CD4-positive, alpha-beta memory T cell (primary cell): ENCODE results near the gene RBMS3. TPM values are rescaled to one million over a fixed set of nuclear protein-coding genes. Genes with fewer than 3 reads are reported as not detected.

Experiments used
- CTCF ChIA-PET: fragments of 350-600 bp; sonication (Branson Sonifier 250); formaldehyde crosslinking; loops from one replicate; lab custom pipeline; 2021; ENCODE audit warnings: inconsistent platforms; ENCODE audit not compliant: partially characterized antibody; lab: Charles Lee
- POLR2A ChIA-PET: fragments of 350-600 bp; sonication (Branson Sonifier 250); formaldehyde crosslinking; loops from one replicate; lab custom pipeline; 2021; ENCODE audit not compliant: partially characterized antibody; lab: Charles Lee
- DNase-seq, 5 donors: peaks; one replicate each; pipeline versions ENCODE4 v3.0.0 to v3.0.0-alpha.2; 2020 to 2022; ENCODE audit warnings: mixed read lengths in 1 of 5
- H3K27ac ChIP-seq: one replicate; pipeline ENCODE4 v1.7.0; 2013; ENCODE audit warnings: low read depth, low read length
- H3K27me3 ChIP-seq: 2 replicates; pipeline ENCODE4 v1.7.0; 2013; ENCODE audit warnings: mild to moderate bottlenecking, low read length, moderate library complexity; ENCODE audit not compliant: insufficient read depth
- H3K36me3 ChIP-seq: 2 replicates; pipeline ENCODE4 v1.7.0; 2013; ENCODE audit warnings: mild to moderate bottlenecking, low read length, moderate library complexity; ENCODE audit not compliant: insufficient read depth
- H3K4me1 ChIP-seq: 2 replicates; pipeline ENCODE4 v1.7.0; 2013; ENCODE audit warnings: mild to moderate bottlenecking, low read length, moderate library complexity; ENCODE audit not compliant: insufficient read depth
- H3K4me3 ChIP-seq, 2 donors: one replicate each; pipeline ENCODE4 v1.7.0; 2013; ENCODE audit warnings: low read length in 2 of 2, mild to moderate bottlenecking in 1 of 2
- H3K9me3 ChIP-seq, 2 donors: one replicate each; pipeline ENCODE4 v1.7.0; 2013; ENCODE audit warnings: low read length in 2 of 2, control low read depth in 1 of 2; ENCODE audit not compliant: control insufficient read depth in 1 of 2
- H3K27ac Mint-ChIP-seq, 7 donors: one replicate each; pipeline ENCODE4 v1.8.0; 2020 to 2021; ENCODE audit warnings: mixed read lengths in 7 of 7, mild to moderate bottlenecking in 6 of 7, inconsistent platforms in 3 of 7, moderate library complexity in 3 of 7
- H3K27me3 Mint-ChIP-seq, 2 donors: one replicate each; pipeline ENCODE4 v1.8.0; 2020 to 2021; ENCODE audit warnings: mixed read lengths in 2 of 2
- H3K36me3 Mint-ChIP-seq, 2 donors: one replicate each; pipeline ENCODE4 v1.8.0; 2020 to 2021; ENCODE audit warnings: mixed read lengths in 2 of 2, inconsistent platforms in 1 of 2, mild to moderate bottlenecking in 1 of 2
- H3K4me1 Mint-ChIP-seq, 4 donors: one replicate each; pipeline ENCODE4 v1.8.0; 2020 to 2021; ENCODE audit warnings: mixed read lengths in 4 of 4, mild to moderate bottlenecking in 1 of 4
- H3K4me3 Mint-ChIP-seq, 8 donors: one replicate each; pipeline ENCODE4 v1.8.0; 2020 to 2021; ENCODE audit warnings: mixed read lengths in 8 of 8, mild to moderate bottlenecking in 7 of 8, moderate library complexity in 6 of 8, inconsistent platforms in 3 of 8
- H3K9me3 Mint-ChIP-seq, 8 donors: one replicate each; pipeline ENCODE4 v1.8.0; 2020 to 2021; ENCODE audit warnings: mixed read lengths in 8 of 8, mild to moderate bottlenecking in 5 of 8, inconsistent platforms in 3 of 8, moderate library complexity in 1 of 8
- intact Hi-C: fragments of 100-400 bp; cut with micrococcal nuclease; formaldehyde crosslinking; loops from one replicate; pipeline ENCODE4 v1.15.1; 2023
- polyA plus RNA-seq, 2 donors: library from polyadenylated mRNA; unstranded; fragments of 300-500 nt; fragmentation: Illumina TruSeq; gene quantifications; one replicate each; pipeline ENCODE4 v1.2.3, GENCODE V29; 2021
- total RNA-seq, 2 experiments: library from RNA; stranded (reverse); gene quantifications; one replicate each; pipeline ENCODE4 v1.2.3, GENCODE V29; 2021

RBMS3 gene
- total and polyA plus RNA-seq, 4 experiments from 2014 or later: 0.70 to 1.6 (median 1.0) TPM; not detected in 1

- H3K36me3 Mint-ChIP-seq: no peaks in the 10 kb centered on the region
Measured at GRCh38 chr3:29242296-29242695, 38.6 kb upstream of the RBMS3 start.

GRCh38 chr3:29245441-29245840 is 35.4 kb upstream of the RBMS3 start:
- CTCF ChIA-PET: no interaction called here
- intact Hi-C loops: no loop called here

More at GRCh38 chr3:29242296-29242695, 38.6 kb upstream of the RBMS3 start:
- no peak overlapping the region for H3K27ac Mint-ChIP-seq
- no peaks in the 10 kb centered on the region for H3K27me3 ChIP-seq
- ChIA-PET CTCF (no interaction called here), POLR2A (no interaction called here)
- H3K4me3 Mint-ChIP-seq: no peak overlapping the region
- no peak overlapping the region for H3K4me3 ChIP-seq
- intact Hi-C loops: no loop called here
- peaks cover 0 to 4% (median under 1%) of the 10 kb centered on the region in 8 donors for H3K9me3 Mint-ChIP-seq
- H3K4me1 Mint-ChIP-seq: no peaks in the 10 kb centered on the region
- H3K27me3 Mint-ChIP-seq: no peaks in the 10 kb centered on the region
- no peak overlapping the region for H3K27ac ChIP-seq
- DNase-seq: no peak
- H3K9me3 ChIP-seq: no peaks in the 10 kb centered on the region
- H3K4me1 ChIP-seq: no peaks in the 10 kb centered on the region
- H3K36me3 ChIP-seq: no peaks in the 10 kb centered on the region

GRCh38 chr3:29247088-29247745 is 33.7 kb upstream of the RBMS3 start:
- H3K4me3 Mint-ChIP-seq: no peak overlapping the region
- H3K27ac Mint-ChIP-seq: no peak overlapping the region
- peaks cover 0 to 5% (median under 1%) of the 10 kb centered on the region in 8 donors for H3K9me3 Mint-ChIP-seq
- H3K4me1 Mint-ChIP-seq: no peaks in the 10 kb centered on the region
- H3K9me3 ChIP-seq: no peaks in the 10 kb centered on the region
- no peak overlapping the region for H3K4me3 ChIP-seq
- POLR2A ChIA-PET: no interaction called here
- no peak overlapping the region for H3K27ac ChIP-seq
- DNase-seq: no peak
- H3K36me3 ChIP-seq: no peaks in the 10 kb centered on the region
- H3K4me1 ChIP-seq: no peaks in the 10 kb centered on the region
- no peaks in the 10 kb centered on the region for H3K27me3 ChIP-seq
- intact Hi-C loops: no loop called here
- H3K36me3 Mint-ChIP-seq: no peaks in the 10 kb centered on the region
- no peaks in the 10 kb centered on the region for H3K27me3 Mint-ChIP-seq
- CTCF ChIA-PET: no interaction called here

More at GRCh38 chr3:29245441-29245840, 35.4 kb upstream of the RBMS3 start:
- Mint-ChIP-seq H3K9me3 (peaks cover 0 to 5% (median 1%) of the 10 kb centered on the region in 8 donors), H3K36me3 (no peaks in the 10 kb centered on the region), H3K27ac (no peak overlapping the region), H3K4me1 (no peaks in the 10 kb centered on the region), H3K4me3 (no peak overlapping the region), H3K27me3 (no peaks in the 10 kb centered on the region)
- Histone ChIP-seq H3K4me3 (no peak overlapping the region), H3K9me3 (no peaks in the 10 kb centered on the region), H3K36me3 (no peaks in the 10 kb centered on the region), H3K4me1 (no peaks in the 10 kb centered on the region), H3K27ac (no peak overlapping the region), H3K27me3 (no peaks in the 10 kb centered on the region)
- POLR2A ChIA-PET: no interaction called here
- no peak for DNase-seq

- Mint-ChIP-seq H3K9me3 (peaks cover 0 to 5% (median 0%) of the 10 kb centered on the region in 8 donors), H3K4me3 (no peak overlapping the region), H3K4me1 (no peaks in the 10 kb centered on the region), H3K27ac (no peak overlapping the region), H3K36me3 (no peaks in the 10 kb centered on the region), H3K27me3 (no peaks in the 10 kb centered on the region)
- intact Hi-C loops: no loop called here
- Histone ChIP-seq H3K4me3 (no peak overlapping the region), H3K36me3 (no peaks in the 10 kb centered on the region), H3K27me3 (no peaks in the 10 kb centered on the region), H3K27ac (no peak overlapping the region), H3K9me3 (no peaks in the 10 kb centered on the region), H3K4me1 (no peaks in the 10 kb centered on the region)
- no peak for DNase-seq
- CTCF ChIA-PET: no interaction called here
- POLR2A ChIA-PET: no interaction called here
Measured at GRCh38 chr3:29249829-29250345, 31.0 kb upstream of the RBMS3 start.

GRCh38 chr3:29255854-29256696 is 24.8 kb upstream of the RBMS3 start:
- no peak overlapping the region for H3K27ac ChIP-seq
- peak overlapping the region in 1 of 7 donors; percentile 13 for H3K27ac Mint-ChIP-seq
- no peaks in the 10 kb centered on the region for H3K36me3 ChIP-seq
- CTCF ChIA-PET: no interaction called here
- H3K27me3 ChIP-seq: no peaks in the 10 kb centered on the region
- H3K4me1 Mint-ChIP-seq: peaks cover 0 to 8% (median 0%) of the 10 kb centered on the region in 4 donors
- no peaks in the 10 kb centered on the region for H3K27me3 Mint-ChIP-seq
- H3K36me3 Mint-ChIP-seq: no peaks in the 10 kb centered on the region
- H3K9me3 Mint-ChIP-seq: peaks cover 0 to 3% (median 0%) of the 10 kb centered on the region in 8 donors
- DNase-seq: no peak
- no peak overlapping the region for H3K4me3 Mint-ChIP-seq
- H3K9me3 ChIP-seq: no peaks in the 10 kb centered on the region
- no peaks in the 10 kb centered on the region for H3K4me1 ChIP-seq
- H3K4me3 ChIP-seq: no peak overlapping the region
- intact Hi-C loops: no loop called here
- POLR2A ChIA-PET: no interaction called here

GRCh38 chr3:29258161-29258560 is 22.7 kb upstream of the RBMS3 start:
- intact Hi-C loops: no loop called here

GRCh38 chr3:29261119-29261518 is 19.8 kb upstream of the RBMS3 start:
- Mint-ChIP-seq H3K4me3 (no peak overlapping the region), H3K4me1 (peaks cover 0 to 8% (median 0%) of the 10 kb centered on the region in 4 donors), H3K9me3 (peaks cover 0 to 2% (median 0%) of the 10 kb centered on the region in 8 donors), H3K27me3 (no peaks in the 10 kb centered on the region), H3K27ac (no peak overlapping the region), H3K36me3 (no peaks in the 10 kb centered on the region)
- no peak for DNase-seq
- no peaks in the 10 kb centered on the region for H3K4me1 ChIP-seq
- no peaks in the 10 kb centered on the region for H3K27me3 ChIP-seq
- H3K27ac ChIP-seq: no peak overlapping the region
- ChIA-PET CTCF (no interaction called here), POLR2A (no interaction called here)
- H3K36me3 ChIP-seq: no peaks in the 10 kb centered on the region
- intact Hi-C loops: no loop called here
- no peak overlapping the region for H3K4me3 ChIP-seq
- no peaks in the 10 kb centered on the region for H3K9me3 ChIP-seq

More at GRCh38 chr3:29258161-29258560, 22.7 kb upstream of the RBMS3 start:
- no peak overlapping the region for H3K4me3 Mint-ChIP-seq
- peaks cover 0 to 8% (median 0%) of the 10 kb centered on the region in 4 donors for H3K4me1 Mint-ChIP-seq
- ChIA-PET CTCF (no interaction called here), POLR2A (no interaction called here)
- no peaks in the 10 kb centered on the region for H3K9me3 ChIP-seq
- H3K36me3 ChIP-seq: no peaks in the 10 kb centered on the region
- H3K36me3 Mint-ChIP-seq: no peaks in the 10 kb centered on the region
- no peak overlapping the region for H3K27ac ChIP-seq
- H3K9me3 Mint-ChIP-seq: peaks cover 0 to 3% (median 0%) of the 10 kb centered on the region in 8 donors
- DNase-seq: no peak
- no peaks in the 10 kb centered on the region for H3K4me1 ChIP-seq
- no peak overlapping the region for H3K4me3 ChIP-seq
- no peaks in the 10 kb centered on the region for H3K27me3 Mint-ChIP-seq
- H3K27me3 ChIP-seq: no peaks in the 10 kb centered on the region
- H3K27ac Mint-ChIP-seq: no peak overlapping the region
